Endometrial microvascular endothelial cells (primary cell): ENCODE measurements around the gene MESP1. TPM values are rescaled to one million over a fixed set of nuclear protein-coding genes. Genes with fewer than 3 reads are reported as not detected.

Experiments used
- in situ Hi-C: cut with HindIII; loops from 2 replicates; pipeline ENCODE4 v1.10.0; 2017; ENCODE audit warnings: low sequenced_read_pairs, low pct_unique_long_range_greater_than_20kb; ENCODE audit errors: inconsistent ontology term
- total RNA-seq: library from RNA; depleted of rRNA; stranded (reverse); fragments of >200 nt; gene quantifications from one replicate; pipeline ENCODE4 v1.2.3, GENCODE V29; 2015; ENCODE audit errors: inconsistent ontology term

MESP1 gene
- total RNA-seq, 1 donor from 2014 or later, result 0.46 TPM

- in situ Hi-C loops, result no loop called here
Measured at GRCh38 chr15:89761929-89762328, 10.9 kb upstream of the MESP1 start.

GRCh38 chr15:89761009-89761831 is 10.2 kb upstream of the MESP1 start:
- in situ Hi-C loops, result no loop called here

- in situ Hi-C loops, result no loop called here
Measured at GRCh38 chr15:89760303-89761008, 9.4 kb upstream of the MESP1 start.

GRCh38 chr15:89759835-89760234 is 8.8 kb upstream of the MESP1 start:
- in situ Hi-C loops, result no loop called here

- in situ Hi-C loops, result no loop called here
Measured at GRCh38 chr15:89758981-89759380, 7.9 kb upstream of the MESP1 start.

GRCh38 chr15:89758283-89758682 is 7.2 kb upstream of the MESP1 start:
- in situ Hi-C loops, result no loop called here

GRCh38 chr15:89756897-89757296 is 5.8 kb upstream of the MESP1 start:
- in situ Hi-C loops, result no loop called here

- in situ Hi-C loops, result no loop called here
Measured at GRCh38 chr15:89755701-89756100, 4.7 kb upstream of the MESP1 start.

- in situ Hi-C loops, result no loop called here
Measured at GRCh38 chr15:89754361-89755154, 3.5 kb upstream of the MESP1 start.

GRCh38 chr15:89753855-89754254 is 2.8 kb upstream of the MESP1 start:
- in situ Hi-C loops, result no loop called here

GRCh38 chr15:89751748-89752147 is 699 bp upstream of the MESP1 start:
- in situ Hi-C loops, result no loop called here

- in situ Hi-C loops, result no loop called here
Measured at GRCh38 chr15:89749951-89750559, 994 bp downstream of the MESP1 start.

GRCh38 chr15:89749526-89749925 is 1.5 kb downstream of the MESP1 start:
- in situ Hi-C loops, result no loop called here

GRCh38 chr15:89749054-89749453 is 2.0 kb downstream of the MESP1 start:
- in situ Hi-C loops, result no loop called here

GRCh38 chr15:89747708-89748682 is 3.1 kb downstream of the MESP1 start:
- in situ Hi-C loops, result no loop called here

- in situ Hi-C loops, result no loop called here
Measured at GRCh38 chr15:89746386-89746780, 4.7 kb downstream of the MESP1 start.

GRCh38 chr15:89745768-89746167 is 5.3 kb downstream of the MESP1 start:
- in situ Hi-C loops, result no loop called here

- in situ Hi-C loops, result no loop called here
Measured at GRCh38 chr15:89745131-89745530, 5.9 kb downstream of the MESP1 start.
